MCF 10A (cell line): Measurements from ENCODE around the gene DBI. TPM values are rescaled to one million over a fixed set of nuclear protein-coding genes. Genes with fewer than 3 reads are reported as not detected.

Experiments used
- BruUV-seq: library from RNA; stranded (reverse); fragments of 400-500 nt; replicated peaks from 2 replicates; lab custom pipeline; 2021; lab: Mats Ljungman, UMichigan
- CTCF ChIA-PET: fragments of 300-600 bp; sonication (Branson Sonifier 250); formaldehyde crosslinking; extraction: SDS; loops from one replicate; lab custom pipeline; 2021; ENCODE audit warnings: antibody characterized with exemption, inconsistent platforms; lab: Yijun Ruan, JAX
- POLR2A ChIA-PET: fragments of 300-600, 350-650 bp; sonication (Branson Sonifier 250); formaldehyde crosslinking; extraction: SDS; loops from one replicate; lab custom pipeline; 2020; ENCODE audit warnings: antibody characterized with exemption, inconsistent platforms; lab: Yijun Ruan, JAX
- DNase-seq: peaks from one replicate; pipeline ENCODE4 v3.0.0-alpha.2; 2018; ENCODE audit not compliant: unreplicated experiment
- H3K27ac Mint-ChIP-seq: one replicate; pipeline ENCODE4 v1.8.0; 2022; ENCODE audit warnings: mild to moderate bottlenecking, low read depth, mixed read lengths; ENCODE audit not compliant: unreplicated experiment
- H3K27me3 Mint-ChIP-seq: one replicate; pipeline ENCODE4 v1.8.0; 2022; ENCODE audit warnings: mixed read lengths; ENCODE audit not compliant: insufficient read depth, unreplicated experiment
- H3K36me3 Mint-ChIP-seq: one replicate; pipeline ENCODE4 v1.8.0; 2022; ENCODE audit warnings: mild to moderate bottlenecking, moderate library complexity, mixed read lengths; ENCODE audit not compliant: insufficient read depth, unreplicated experiment
- H3K4me1 Mint-ChIP-seq: one replicate; pipeline ENCODE4 v1.8.0; 2022; ENCODE audit warnings: mixed read lengths; ENCODE audit not compliant: insufficient read depth, unreplicated experiment
- H3K4me3 Mint-ChIP-seq: one replicate; pipeline ENCODE4 v1.8.0; 2022; ENCODE audit warnings: mild to moderate bottlenecking, moderate library complexity, mixed read lengths; ENCODE audit not compliant: unreplicated experiment
- H3K9me3 Mint-ChIP-seq: one replicate; pipeline ENCODE4 v1.8.0; 2022; ENCODE audit warnings: mixed read lengths; ENCODE audit not compliant: unreplicated experiment
- intact Hi-C: fragments of 100-400 bp; cut with micrococcal nuclease; formaldehyde crosslinking; loops from 2 replicates; pipeline ENCODE4 v1.14.1; 2022
- total RNA-seq: library from RNA; stranded (reverse); gene quantifications from 2 replicates; pipeline ENCODE4 v1.2.3, GENCODE V29; 2022
- TF ChIP-seq, protein P1 (sequence below): fragments of 200-600 bp; IDR thresholded peaks from one replicate; pipeline ENCODE4 v1.8.0; 2022; ENCODE audit warnings: antibody characterized with exemption, mild to moderate bottlenecking; ENCODE audit not compliant: unreplicated experiment

DBI gene
- total RNA-seq, 1 experiment from 2014 or later = 104 TPM

DNA sequence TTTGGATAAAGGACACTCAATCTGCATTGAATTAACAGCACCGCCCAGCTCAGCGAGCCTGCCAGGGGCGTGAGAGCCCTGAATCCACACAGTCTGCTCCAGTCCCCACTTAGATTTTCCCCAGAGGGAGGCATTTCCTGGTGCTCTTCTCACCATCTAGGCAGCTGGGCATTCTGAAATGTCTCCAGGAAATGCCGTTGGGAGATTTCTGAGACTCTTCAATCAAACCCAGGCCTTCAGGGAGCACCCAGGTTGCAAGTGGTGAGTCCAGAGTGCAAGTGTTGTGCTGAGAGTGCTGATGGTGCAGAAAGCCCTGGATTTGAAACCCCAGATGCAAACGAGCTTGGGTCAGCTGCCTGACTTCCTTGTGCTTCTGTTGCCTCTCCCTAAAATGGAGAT is 41.4 kb downstream of the DBI start:
- ChIA-PET CTCF (interaction anchor here (0.6 to 4.7 kb wide), 24 partner anchors 9 to 1648 kb away, joined by 3 to 124 read pairs (median 4); no protein-coding TSS in a partner anchor), POLR2A (no interaction called here)
- intact Hi-C loops = no loop called here
- Mint-ChIP-seq H3K27ac (no peak overlapping the region), H3K4me3 (no peak overlapping the region), H3K36me3 (no peaks in the 10 kb centered on the region), H3K27me3 (no peaks in the 10 kb centered on the region), H3K4me1 (peaks cover under 1% of the 10 kb centered on the region), H3K9me3 (no peaks in the 10 kb centered on the region)
- TF ChIP-seq, protein P1, sequence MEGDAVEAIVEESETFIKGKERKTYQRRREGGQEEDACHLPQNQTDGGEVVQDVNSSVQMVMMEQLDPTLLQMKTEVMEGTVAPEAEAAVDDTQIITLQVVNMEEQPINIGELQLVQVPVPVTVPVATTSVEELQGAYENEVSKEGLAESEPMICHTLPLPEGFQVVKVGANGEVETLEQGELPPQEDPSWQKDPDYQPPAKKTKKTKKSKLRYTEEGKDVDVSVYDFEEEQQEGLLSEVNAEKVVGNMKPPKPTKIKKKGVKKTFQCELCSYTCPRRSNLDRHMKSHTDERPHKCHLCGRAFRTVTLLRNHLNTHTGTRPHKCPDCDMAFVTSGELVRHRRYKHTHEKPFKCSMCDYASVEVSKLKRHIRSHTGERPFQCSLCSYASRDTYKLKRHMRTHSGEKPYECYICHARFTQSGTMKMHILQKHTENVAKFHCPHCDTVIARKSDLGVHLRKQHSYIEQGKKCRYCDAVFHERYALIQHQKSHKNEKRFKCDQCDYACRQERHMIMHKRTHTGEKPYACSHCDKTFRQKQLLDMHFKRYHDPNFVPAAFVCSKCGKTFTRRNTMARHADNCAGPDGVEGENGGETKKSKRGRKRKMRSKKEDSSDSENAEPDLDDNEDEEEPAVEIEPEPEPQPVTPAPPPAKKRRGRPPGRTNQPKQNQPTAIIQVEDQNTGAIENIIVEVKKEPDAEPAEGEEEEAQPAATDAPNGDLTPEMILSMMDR = no peak
- no peak for DNase-seq
- no TSS peak for BruUV-seq

GRCh38 chr2:119409506-119409905 is 42.7 kb downstream of the DBI start:
- Mint-ChIP-seq H3K27me3 (no peaks in the 10 kb centered on the region), H3K36me3 (no peaks in the 10 kb centered on the region), H3K9me3 (no peaks in the 10 kb centered on the region), H3K4me1 (no peaks in the 10 kb centered on the region), H3K27ac (no peak overlapping the region), H3K4me3 (no peak overlapping the region)
- intact Hi-C loops = no loop called here
- no peak for DNase-seq
- ChIA-PET CTCF (interaction anchor here (0.6 to 4.7 kb wide), 16 partner anchors 10 to 250 kb away, joined by 3 to 124 read pairs (median 3); no protein-coding TSS in a partner anchor), POLR2A (interaction anchor here (1.2 to 1.5 kb wide), 2 partner anchors 10 to 67 kb away, joined by 3 to 7 read pairs; no protein-coding TSS in a partner anchor)
- BruUV-seq = no TSS peak
- TF ChIP-seq, protein P1 = no peak

- H3K9me3 Mint-ChIP-seq = no peaks in the 10 kb centered on the region
- no peak overlapping the region for H3K27ac Mint-ChIP-seq
- BruUV-seq = no TSS peak
Measured at GRCh38 chr2:119414894-119415293, 48.1 kb downstream of the DBI start.

GRCh38 chr2:119415630-119416029 is 48.9 kb downstream of the DBI start:
- Mint-ChIP-seq H3K9me3 (no peaks in the 10 kb centered on the region), H3K36me3 (no peaks in the 10 kb centered on the region), H3K4me3 (no peak overlapping the region), H3K27me3 (no peaks in the 10 kb centered on the region), H3K27ac (no peak overlapping the region), H3K4me1 (no peaks in the 10 kb centered on the region)
- POLR2A ChIA-PET = interaction anchor here (0.6 kb wide), 1 partner anchor 42 kb away, joined by 3 read pairs; no protein-coding TSS in a partner anchor
- no TSS peak for BruUV-seq
- TF ChIP-seq, protein P1 = no peak
- intact Hi-C loops = no loop called here
- no peak for DNase-seq
- CTCF ChIA-PET = interaction anchor here (1.8 to 4.1 kb wide), 3 partner anchors 9 to 60 kb away, joined by 7 to 41 read pairs (median 11); no protein-coding TSS in a partner anchor

More at GRCh38 chr2:119414894-119415293, 48.1 kb downstream of the DBI start:
- POLR2A ChIA-PET = interaction anchor here (0.7 kb wide), 1 partner anchor 9 kb away, joined by 3 read pairs; no protein-coding TSS in a partner anchor
- CTCF ChIA-PET = interaction anchor here (1.0 to 4.1 kb wide), 4 partner anchors 8 to 61 kb away, joined by 3 to 41 read pairs (median 9); no protein-coding TSS in a partner anchor
- Mint-ChIP-seq H3K4me3 (no peak overlapping the region), H3K36me3 (no peaks in the 10 kb centered on the region), H3K27me3 (no peaks in the 10 kb centered on the region), H3K4me1 (no peaks in the 10 kb centered on the region)
- TF ChIP-seq, protein P1 = no peak
- no peak for DNase-seq
- intact Hi-C loops = no loop called here
